HG02623 (cell line): Measurements from ENCODE around the gene RIC8A.

ENCODE experiments used
- ATAC-seq: cut with Tn5 transposase; IDR thresholded peaks from one replicate; pipeline ENCODE4 v1.9.1; 2021; ENCODE audit warnings: moderate library complexity; ENCODE audit not compliant: unreplicated experiment

RIC8A gene

GRCh38 chr11:240315-240714, 32.8 kb downstream of the RIC8A start:
- ATAC-seq: no peak

- no peak for ATAC-seq
Measured at GRCh38 chr11:241634-242033, 34.1 kb downstream of the RIC8A start.

- ATAC-seq: no peak
Measured at GRCh38 chr11:244376-244775, 36.9 kb downstream of the RIC8A start.

GRCh38 chr11:249062-249461, 41.6 kb downstream of the RIC8A start:
- no peak for ATAC-seq

GRCh38 chr11:250274-250673, 42.8 kb downstream of the RIC8A start:
- no peak for ATAC-seq

GRCh38 chr11:250740-251299, 43.3 kb downstream of the RIC8A start:
- ATAC-seq: no peak

GRCh38 chr11:251550-251949, 44.0 kb downstream of the RIC8A start:
- no peak for ATAC-seq

GRCh38 chr11:252666-253065, 45.2 kb downstream of the RIC8A start:
- ATAC-seq: no peak

- no peak for ATAC-seq
Measured at GRCh38 chr11:253160-253885, 45.8 kb downstream of the RIC8A start.

GRCh38 chr11:253886-254270, 46.4 kb downstream of the RIC8A start:
- no peak for ATAC-seq

GRCh38 chr11:255176-255575, 47.7 kb downstream of the RIC8A start:
- no peak for ATAC-seq

- no peak for ATAC-seq
Measured at GRCh38 chr11:255816-256215, 48.3 kb downstream of the RIC8A start.

- no peak for ATAC-seq
Measured at GRCh38 chr11:256952-257737, 49.6 kb downstream of the RIC8A start.

- ATAC-seq: no peak
Measured at GRCh38 chr11:257766-258493, 50.4 kb downstream of the RIC8A start.

- ATAC-seq: no peak
Measured at GRCh38 chr11:259413-259812, 51.9 kb downstream of the RIC8A start.

GRCh38 chr11:261624-262023, 54.1 kb downstream of the RIC8A start:
- no peak for ATAC-seq
